Kidney (tissue), 14 donors: Measurements from ENCODE around the gene MYO1C. TPM values are rescaled to one million over a fixed set of nuclear protein-coding genes. Genes with fewer than 3 reads are reported as not detected.

Experiments used
- DNase-seq, 5 donors: peaks; one replicate each; pipeline ENCODE4 v3.0.0-alpha.2; 2013 to 2020
- FAIRE-seq: peaks from 2 replicates; lab custom pipeline; 2012; peaks lifted over from hg19 to GRCh38; lab: Jason Lieb, UNC
- H3K27ac ChIP-seq, 2 donors: one replicate each; pipeline ENCODE4 v1.7.0; 2013; ENCODE audit warnings: low read depth in 2 of 2, low read length in 2 of 2, inconsistent platforms in 1 of 2
- H3K27me3 ChIP-seq: one replicate; pipeline ENCODE4 v1.7.1; 2013; ENCODE audit warnings: low read length, inconsistent platforms; ENCODE audit not compliant: control insufficient read depth, insufficient read depth
- H3K36me3 ChIP-seq, 3 donors: one replicate each; pipeline versions ENCODE4 v1.7.0 to v1.7.1; 2013; ENCODE audit warnings: low read length in 3 of 3, control low read depth in 1 of 3, inconsistent platforms in 1 of 3; ENCODE audit not compliant: insufficient read depth in 3 of 3, control insufficient read depth in 2 of 3
- H3K4me1 ChIP-seq, 3 donors: one replicate each; pipeline versions ENCODE4 v1.7.0 to v1.7.1; 2013; ENCODE audit warnings: low read length in 3 of 3, inconsistent platforms in 1 of 3, low read depth in 1 of 3; ENCODE audit not compliant: control insufficient read depth in 2 of 3, insufficient read depth in 2 of 3
- H3K4me3 ChIP-seq, 3 donors: one replicate each; pipeline versions ENCODE4 v1.7.0 to v1.8.1; 2013; ENCODE audit warnings: low read length in 3 of 3, control low read depth in 1 of 3, inconsistent platforms in 1 of 3
- H3K9ac ChIP-seq, 3 donors: one replicate each; pipeline versions ENCODE4 v1.7.0 to v1.7.1; 2013; ENCODE audit warnings: low read length in 3 of 3, control low read depth in 1 of 3, inconsistent platforms in 1 of 3
- H3K9me3 ChIP-seq, 3 donors: one replicate each; pipeline versions ENCODE4 v1.7.0 to v1.7.1; 2013; ENCODE audit warnings: low read length in 3 of 3, control low read depth in 1 of 3, inconsistent platforms in 1 of 3; ENCODE audit not compliant: control insufficient read depth in 2 of 3, insufficient read depth in 1 of 3
- intact Hi-C: fragments of 100-400 bp; cut with DNase I; formaldehyde crosslinking; loops from one replicate; pipeline ENCODE4 v1.11.1; 2022
- polyA plus RNA-seq: library from polyadenylated mRNA; stranded (reverse); fragments of 350-450 nt; fragmentation: Illumina TruSeq; extraction: RNeasy Lipid Tissue Mini Kit (QIAGEN cat#74804); gene quantifications from one replicate; pipeline ENCODE4 v1.2.3, GENCODE V29; 2014; ENCODE audit warnings: low read depth, low replicate concordance; ENCODE audit not compliant: insufficient read depth
- total RNA-seq: library from RNA; stranded (reverse); fragmentation: NEBNext Ultra II Directional; extraction: Animal tissue kit (Norgen Biotek cat#: 25700); gene quantifications from one replicate; pipeline ENCODE4 v1.2.1, GENCODE V29; 2021
- TF ChIP-seq, protein P1 (sequence below): IDR thresholded peaks from 3 replicates; pipeline ENCODE4 v1.5.1; 2012; ENCODE audit warnings: mild to moderate bottlenecking, moderate library complexity, borderline replicate concordance; ENCODE audit not compliant: insufficient read depth; ENCODE audit errors: extremely low read depth
- donor health status: control.
- donor health status: control.
- donor health status: control.
- donor health status: control.
- donor health status: control.
- donor health status: DM: yes; HTN: yes; CAD: no.
- donor health status: Normal renal cell carcinoma (clear cell type).

Gene MYO1C
- total and polyA plus RNA-seq, 2 donors from 2014 or later = 62.7 to 225 TPM

DNA sequence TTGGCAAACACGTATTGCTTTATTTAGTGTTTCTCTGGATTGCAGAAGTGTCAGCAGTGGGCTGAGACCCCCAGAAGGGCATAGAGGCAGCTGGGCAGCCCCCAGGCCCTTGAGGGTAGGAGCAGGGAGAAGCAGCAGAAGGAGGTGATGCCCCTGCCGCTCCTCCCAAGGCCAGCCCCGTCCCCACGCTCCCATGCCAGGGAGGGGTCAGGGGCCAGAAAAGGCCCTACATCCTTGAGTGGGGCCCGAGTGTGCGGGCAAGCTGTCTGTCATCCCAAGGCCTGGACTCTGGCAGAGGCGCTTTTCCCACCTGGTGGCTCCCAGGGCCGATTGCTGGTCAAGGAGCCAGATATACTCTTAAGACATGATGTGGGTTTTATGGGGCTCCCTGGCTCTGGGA, 28.3 kb downstream of the MYO1C start:
- H3K9ac ChIP-seq = no peak overlapping the region
- H3K9me3 ChIP-seq = no peaks in the 10 kb centered on the region
- no peak overlapping the region for H3K27ac ChIP-seq
- intact Hi-C loops = no loop called here
- no peak overlapping the region for H3K4me3 ChIP-seq
- FAIRE-seq (no peak), DNase-seq (no peak)
- H3K4me1 ChIP-seq = peaks cover 0 to 6% (median 2%) of the 10 kb centered on the region in 3 donors
- H3K36me3 ChIP-seq = peaks cover 0 to 22% (median 11%) of the 10 kb centered on the region in 3 donors
- no peaks in the 10 kb centered on the region for H3K27me3 ChIP-seq
- TF ChIP-seq, protein P1, sequence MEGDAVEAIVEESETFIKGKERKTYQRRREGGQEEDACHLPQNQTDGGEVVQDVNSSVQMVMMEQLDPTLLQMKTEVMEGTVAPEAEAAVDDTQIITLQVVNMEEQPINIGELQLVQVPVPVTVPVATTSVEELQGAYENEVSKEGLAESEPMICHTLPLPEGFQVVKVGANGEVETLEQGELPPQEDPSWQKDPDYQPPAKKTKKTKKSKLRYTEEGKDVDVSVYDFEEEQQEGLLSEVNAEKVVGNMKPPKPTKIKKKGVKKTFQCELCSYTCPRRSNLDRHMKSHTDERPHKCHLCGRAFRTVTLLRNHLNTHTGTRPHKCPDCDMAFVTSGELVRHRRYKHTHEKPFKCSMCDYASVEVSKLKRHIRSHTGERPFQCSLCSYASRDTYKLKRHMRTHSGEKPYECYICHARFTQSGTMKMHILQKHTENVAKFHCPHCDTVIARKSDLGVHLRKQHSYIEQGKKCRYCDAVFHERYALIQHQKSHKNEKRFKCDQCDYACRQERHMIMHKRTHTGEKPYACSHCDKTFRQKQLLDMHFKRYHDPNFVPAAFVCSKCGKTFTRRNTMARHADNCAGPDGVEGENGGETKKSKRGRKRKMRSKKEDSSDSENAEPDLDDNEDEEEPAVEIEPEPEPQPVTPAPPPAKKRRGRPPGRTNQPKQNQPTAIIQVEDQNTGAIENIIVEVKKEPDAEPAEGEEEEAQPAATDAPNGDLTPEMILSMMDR = no peak

DNA sequence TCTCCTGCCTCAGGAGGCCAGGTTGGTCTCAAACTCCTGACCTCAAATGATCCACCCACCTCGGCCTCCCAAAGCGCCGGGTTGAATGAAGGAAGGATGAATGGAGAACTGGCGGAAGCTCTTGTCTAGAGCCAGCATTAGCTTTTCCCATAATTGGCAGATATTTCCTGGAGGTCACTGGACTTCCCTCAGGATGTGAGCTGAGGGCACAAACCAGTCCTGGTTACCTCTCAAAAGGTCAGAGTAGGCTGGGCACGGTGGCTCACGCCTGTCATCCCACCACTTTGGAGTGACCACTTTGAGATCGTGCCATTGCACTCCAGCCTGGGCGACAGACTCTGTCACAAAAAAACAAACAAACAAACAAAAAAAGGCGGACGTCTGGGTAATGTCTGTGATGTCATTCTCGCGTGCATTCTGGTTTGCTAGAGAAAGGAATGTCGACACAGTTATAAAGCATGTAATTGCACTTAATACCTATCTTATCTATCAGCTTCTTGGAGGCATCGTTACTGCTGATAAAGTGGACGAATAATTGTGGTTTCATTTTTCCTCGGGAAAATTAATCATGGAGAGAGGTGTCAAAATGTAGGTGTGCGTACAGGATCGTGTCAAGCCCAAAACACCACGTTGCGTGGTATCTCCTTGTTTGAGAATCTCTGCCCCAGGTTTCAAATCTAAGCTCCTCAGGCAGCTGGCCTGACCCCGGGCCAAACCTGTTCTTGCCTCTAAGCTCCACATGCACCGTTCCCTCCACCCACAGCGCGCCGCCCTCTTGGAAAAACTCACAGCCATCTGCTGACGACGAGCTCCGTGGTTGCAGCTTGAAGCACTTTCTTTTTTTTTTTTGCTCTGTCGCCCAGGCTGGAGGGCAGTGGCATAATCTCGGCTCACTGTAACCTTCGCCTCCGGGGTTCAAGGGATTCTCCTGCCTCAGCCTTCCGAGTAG, 30.0 kb downstream of the MYO1C start:
- H3K9ac ChIP-seq = no peak overlapping the region

DNA sequence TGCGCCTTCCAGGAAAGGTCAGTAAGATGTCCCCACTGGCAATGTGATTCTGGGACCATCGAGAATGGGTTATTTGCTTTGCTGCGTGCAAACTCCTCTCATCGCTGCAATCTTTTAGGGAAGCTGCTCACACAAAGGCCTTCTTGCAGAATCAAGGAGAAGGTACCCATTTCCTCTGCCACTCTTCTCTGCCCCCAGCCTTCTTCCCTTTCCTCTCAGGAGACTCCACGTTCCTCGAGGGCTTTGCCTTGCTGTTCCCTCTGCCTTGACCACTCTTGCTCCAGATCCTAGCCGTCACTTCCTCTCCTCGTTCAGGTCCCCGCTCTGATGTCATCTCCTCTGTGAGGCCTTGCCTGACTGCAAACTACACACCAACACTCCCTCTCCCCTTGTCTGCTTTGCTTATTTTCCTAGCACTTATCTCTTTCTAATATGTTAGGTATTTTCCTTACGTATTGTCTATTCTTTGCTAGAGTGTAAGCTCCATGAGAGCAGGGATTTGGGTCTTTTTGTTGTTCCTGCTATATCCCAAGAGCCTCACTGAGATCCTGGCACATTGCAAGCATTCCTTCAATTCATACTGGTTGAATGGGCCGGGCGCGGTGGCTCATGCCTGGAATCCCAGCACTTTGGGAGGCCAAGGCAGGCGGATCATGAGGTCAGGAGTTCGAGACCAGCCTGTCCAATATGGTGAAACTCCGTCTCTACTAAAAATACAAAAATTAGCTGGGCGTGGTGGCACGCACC, 31.1 kb downstream of the MYO1C start:
- no peak overlapping the region for H3K9ac ChIP-seq
- DNase-seq = no peak
- H3K4me3 ChIP-seq = no peak overlapping the region
- FAIRE-seq = no peak
- H3K4me1 ChIP-seq = peaks cover 0 to 10% (median 5%) of the 10 kb centered on the region in 3 donors
- TF ChIP-seq, protein P1 = no peak
- H3K9me3 ChIP-seq = no peaks in the 10 kb centered on the region
- peaks cover 0 to 4% (median 0%) of the 10 kb centered on the region in 3 donors for H3K36me3 ChIP-seq
- no peak overlapping the region for H3K27ac ChIP-seq
- H3K27me3 ChIP-seq = no peaks in the 10 kb centered on the region
- intact Hi-C loops = no loop called here

More for the DNA sequence above, 30.0 kb downstream of the MYO1C start:
- H3K27ac ChIP-seq = no peak overlapping the region
- no peaks in the 10 kb centered on the region for H3K9me3 ChIP-seq
- TF ChIP-seq, protein P1 = no peak
- H3K4me1 ChIP-seq = peaks cover 0 to 6% (median 2%) of the 10 kb centered on the region in 3 donors
- no peaks in the 10 kb centered on the region for H3K27me3 ChIP-seq
- H3K36me3 ChIP-seq = peaks cover 0 to 7% (median 0%) of the 10 kb centered on the region in 3 donors
- intact Hi-C loops = no loop called here
- no peak for DNase-seq
- no peak overlapping the region for H3K4me3 ChIP-seq
- FAIRE-seq = no peak
